Endodermal cell (in vitro differentiated cells): ENCODE results near the gene CEACAM18. TPM values are rescaled to one million over a fixed set of nuclear protein-coding genes. Genes with fewer than 3 reads are reported as not detected.

ENCODE experiments used
- DNase-seq: peaks from one replicate; pipeline ENCODE4 v3.0.0-alpha.2; 2017
- H3K27ac ChIP-seq: 2 replicates; pipeline ENCODE4 v1.5.1; 2013; ENCODE audit warnings: mild to moderate bottlenecking, low read depth, low read length, moderate library complexity
- H3K27me3 ChIP-seq: 2 replicates; pipeline ENCODE4 v1.6.1; 2013; ENCODE audit warnings: mild to moderate bottlenecking, low read length, moderate library complexity; ENCODE audit not compliant: insufficient read depth, control insufficient read depth, poor library complexity, severe bottlenecking
- H3K36me3 ChIP-seq: 2 replicates; pipeline ENCODE4 v1.7.0; 2013; ENCODE audit warnings: mild to moderate bottlenecking, low read length, moderate library complexity; ENCODE audit not compliant: control insufficient read depth, insufficient read depth
- H3K4me1 ChIP-seq: one replicate; pipeline ENCODE4 v1.7.0; 2013; ENCODE audit warnings: low read length; ENCODE audit not compliant: control insufficient read depth, insufficient read depth
- H3K4me3 ChIP-seq: 2 replicates; pipeline ENCODE4 v1.5.1; 2013; ENCODE audit warnings: mild to moderate bottlenecking, low read length, moderate library complexity
- H3K9ac ChIP-seq: 2 replicates; pipeline ENCODE4 v1.6.1; 2013; ENCODE audit warnings: mild to moderate bottlenecking, low read length, moderate library complexity; ENCODE audit not compliant: poor library complexity, severe bottlenecking; ENCODE audit errors: extremely low read depth
- H3K9me3 ChIP-seq: 2 replicates; pipeline ENCODE4 v1.6.1; 2013; ENCODE audit warnings: mild to moderate bottlenecking, low read length, moderate library complexity; ENCODE audit not compliant: control insufficient read depth
- H3K27ac Mint-ChIP-seq: 2 replicates; pipeline ENCODE4 v1.8.0; 2020; ENCODE audit warnings: mixed read lengths
- H3K27me3 Mint-ChIP-seq: 2 replicates; pipeline ENCODE4 v1.8.0; 2021; ENCODE audit warnings: mild to moderate bottlenecking, mixed read lengths; ENCODE audit not compliant: insufficient read depth
- H3K36me3 Mint-ChIP-seq: 2 replicates; pipeline ENCODE4 v1.8.0; 2020; ENCODE audit warnings: low read depth, mixed read lengths
- H3K4me1 Mint-ChIP-seq: 2 replicates; pipeline ENCODE4 v1.8.0; 2020; ENCODE audit warnings: mixed read lengths
- H3K4me3 Mint-ChIP-seq: 2 replicates; pipeline ENCODE4 v1.8.0; 2020; ENCODE audit warnings: mild to moderate bottlenecking, moderate library complexity, mixed read lengths
- H3K9me3 Mint-ChIP-seq: 2 replicates; pipeline ENCODE4 v1.8.0; 2020; ENCODE audit warnings: mild to moderate bottlenecking, mixed read lengths
- WGBS, 2 experiments: methylation state at CpG; one replicate each; pipeline versions ENCODE4 v1.1.5 to v1.1.7; 2013; ENCODE audit warnings: missing lambda C conversion rate in 2 of 2, mixed read lengths in 1 of 2; ENCODE audit not compliant: insufficient coverage in 1 of 2, insufficient read length in 1 of 2; 5-methylcytosine and 5-hydroxymethylcytosine counted together
- total RNA-seq, 2 donors: library from RNA; stranded (reverse); fragmentation: NEBNext Ultra II Directional in 1 of 2; extraction: Animal tissue kit (Norgen Biotek cat#: 25700) in 1 of 2; gene quantifications; 2 replicates in 1 of 2; 3 replicates in 1 of 2; pipeline ENCODE4 v1.2.1, GENCODE V29; 2021
- TF ChIP-seq, protein P1 (sequence below): fragments of 200-600 bp; sonication (generic); conservative IDR thresholded peaks from 2 replicates; pipeline ENCODE4 v1.5.0; 2021; ENCODE audit warnings: antibody characterized with exemption, mild to moderate bottlenecking

The CEACAM18 gene
- total RNA-seq, 2 donors from 2014 or later: not detected

DNA sequence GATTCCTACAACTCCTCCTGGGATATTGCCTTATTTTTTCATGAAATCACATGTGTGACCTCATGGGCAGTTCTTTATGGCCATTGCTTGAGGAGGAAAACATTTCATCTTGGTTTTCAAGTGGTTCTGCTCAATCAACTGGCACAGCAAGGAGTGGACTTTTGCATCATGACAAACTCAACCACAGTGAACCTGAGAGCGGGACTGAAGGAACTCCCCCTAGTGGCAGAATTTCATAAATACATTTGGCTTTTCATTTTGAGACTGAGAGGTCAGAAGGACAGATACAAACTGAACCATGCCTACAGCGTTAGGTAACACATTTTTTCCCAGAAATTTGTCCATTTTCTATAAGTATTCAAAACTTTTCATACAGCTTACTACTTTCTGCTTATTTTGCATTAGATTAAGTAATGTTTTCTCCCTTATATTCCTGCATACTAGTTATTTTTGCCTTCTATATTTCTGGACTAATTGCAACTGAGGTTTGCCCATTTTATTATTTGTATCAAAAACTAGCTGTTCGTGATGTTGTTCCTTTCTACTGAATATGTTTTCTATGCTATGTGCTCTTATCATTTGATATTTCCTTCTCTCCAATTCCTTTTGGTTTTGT lies 36.6 kb downstream of the CEACAM18 start:
- peaks cover 23% of the 10 kb centered on the region for H3K27me3 ChIP-seq
- H3K27me3 Mint-ChIP-seq: peaks cover 30% of the 10 kb centered on the region
- no peak for DNase-seq
- peaks cover 6% of the 10 kb centered on the region for H3K9me3 Mint-ChIP-seq
- H3K9ac ChIP-seq: no peak overlapping the region
- no peaks in the 10 kb centered on the region for H3K4me1 ChIP-seq
- no peak overlapping the region for H3K27ac Mint-ChIP-seq
- TF ChIP-seq, protein P1, sequence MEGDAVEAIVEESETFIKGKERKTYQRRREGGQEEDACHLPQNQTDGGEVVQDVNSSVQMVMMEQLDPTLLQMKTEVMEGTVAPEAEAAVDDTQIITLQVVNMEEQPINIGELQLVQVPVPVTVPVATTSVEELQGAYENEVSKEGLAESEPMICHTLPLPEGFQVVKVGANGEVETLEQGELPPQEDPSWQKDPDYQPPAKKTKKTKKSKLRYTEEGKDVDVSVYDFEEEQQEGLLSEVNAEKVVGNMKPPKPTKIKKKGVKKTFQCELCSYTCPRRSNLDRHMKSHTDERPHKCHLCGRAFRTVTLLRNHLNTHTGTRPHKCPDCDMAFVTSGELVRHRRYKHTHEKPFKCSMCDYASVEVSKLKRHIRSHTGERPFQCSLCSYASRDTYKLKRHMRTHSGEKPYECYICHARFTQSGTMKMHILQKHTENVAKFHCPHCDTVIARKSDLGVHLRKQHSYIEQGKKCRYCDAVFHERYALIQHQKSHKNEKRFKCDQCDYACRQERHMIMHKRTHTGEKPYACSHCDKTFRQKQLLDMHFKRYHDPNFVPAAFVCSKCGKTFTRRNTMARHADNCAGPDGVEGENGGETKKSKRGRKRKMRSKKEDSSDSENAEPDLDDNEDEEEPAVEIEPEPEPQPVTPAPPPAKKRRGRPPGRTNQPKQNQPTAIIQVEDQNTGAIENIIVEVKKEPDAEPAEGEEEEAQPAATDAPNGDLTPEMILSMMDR: peak; percentile 86
- H3K9me3 ChIP-seq: no peaks in the 10 kb centered on the region
- H3K36me3 ChIP-seq: no peaks in the 10 kb centered on the region
- H3K27ac ChIP-seq: no peak overlapping the region
- H3K4me1 Mint-ChIP-seq: no peaks in the 10 kb centered on the region
- 14 to 30% methylated on average over 2 to 3 of the region's 3 CpGs for WGBS, 2 experiments
- H3K36me3 Mint-ChIP-seq: no peaks in the 10 kb centered on the region
- H3K4me3 Mint-ChIP-seq: no peak overlapping the region
- H3K4me3 ChIP-seq: no peak overlapping the region

DNA sequence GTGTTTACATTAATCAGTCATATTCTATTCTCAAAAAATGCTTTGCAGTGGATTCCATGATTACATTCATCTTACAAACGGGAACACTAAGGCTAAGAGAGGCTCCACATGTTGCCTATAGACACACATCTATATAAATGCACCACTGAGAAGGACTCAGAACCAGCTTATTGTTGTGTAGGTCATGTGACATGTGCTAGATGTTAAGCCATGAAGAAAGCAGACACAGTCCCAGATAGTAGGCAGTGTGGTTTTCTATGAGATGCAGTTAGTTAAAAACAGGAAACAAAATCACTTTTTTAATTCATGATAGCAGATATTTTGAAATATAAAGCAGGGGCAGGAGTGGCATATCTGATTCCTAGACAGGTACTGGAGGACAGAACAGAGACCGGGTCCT lies 42.4 kb downstream of the CEACAM18 start:
- no peak overlapping the region for H3K4me3 ChIP-seq
- DNase-seq: no peak
- Mint-ChIP-seq H3K4me1 (no peaks in the 10 kb centered on the region), H3K27me3 (peaks cover 6% of the 10 kb centered on the region), H3K9me3 (peaks cover 6% of the 10 kb centered on the region), H3K36me3 (no peaks in the 10 kb centered on the region), H3K4me3 (no peak overlapping the region), H3K27ac (no peak overlapping the region)
- peaks cover 15% of the 10 kb centered on the region for H3K27me3 ChIP-seq
- H3K9me3 ChIP-seq: no peaks in the 10 kb centered on the region
- no peak overlapping the region for H3K9ac ChIP-seq
- WGBS, 2 experiments: 45% methylated on average over 2 of the region's 2 CpGs; no CpG with 5 or more reads in 1 of the 2 experiments
- H3K27ac ChIP-seq: no peak overlapping the region
- no peaks in the 10 kb centered on the region for H3K36me3 ChIP-seq
- no peaks in the 10 kb centered on the region for H3K4me1 ChIP-seq
- TF ChIP-seq, protein P1: no peak

GRCh38 chr19:51521357-51521756 lies 43.0 kb downstream of the CEACAM18 start:
- no peak for DNase-seq
- no peaks in the 10 kb centered on the region for H3K4me1 ChIP-seq
- no peaks in the 10 kb centered on the region for H3K36me3 Mint-ChIP-seq
- H3K9me3 Mint-ChIP-seq: peaks cover 6% of the 10 kb centered on the region
- H3K4me3 ChIP-seq: no peak overlapping the region
- no peak overlapping the region for H3K27ac ChIP-seq
- H3K27me3 Mint-ChIP-seq: peaks cover 6% of the 10 kb centered on the region
- WGBS, 2 experiments: 77 to 100% methylated on average over 1 to 2 of the region's 2 CpGs
- no peak overlapping the region for H3K9ac ChIP-seq
- no peaks in the 10 kb centered on the region for H3K36me3 ChIP-seq
- H3K27ac Mint-ChIP-seq: no peak overlapping the region
- H3K27me3 ChIP-seq: peaks cover 15% of the 10 kb centered on the region
- H3K4me3 Mint-ChIP-seq: no peak overlapping the region
- H3K9me3 ChIP-seq: no peaks in the 10 kb centered on the region
- H3K4me1 Mint-ChIP-seq: no peaks in the 10 kb centered on the region
- TF ChIP-seq, protein P1: no peak
